AG04450 (cell line): Measurements from ENCODE around the gene AAGAB. TPM values are rescaled to one million over a fixed set of nuclear protein-coding genes. Genes with fewer than 3 reads are reported as not detected.

Source experiments
- CTCF ChIA-PET: fragments of 300-600, 350-600 bp; formaldehyde crosslinking; extraction: SDS; loops from one replicate; lab custom pipeline; 2022; ENCODE audit warnings: antibody characterized with exemption, inconsistent platforms; lab: Charles Lee
- POLR2A ChIA-PET: fragments of 350-600 bp; formaldehyde crosslinking; extraction: SDS; loops from one replicate; lab custom pipeline; 2021; ENCODE audit warnings: antibody characterized with exemption, inconsistent platforms; lab: Yijun Ruan, JAX
- DNase-seq: peaks from one replicate; pipeline ENCODE4 v3.0.0-alpha.2; 2011; ENCODE audit warnings: low read depth, low spot score
- H3K27ac ChIP-seq: one replicate; pipeline ENCODE4 v1.5.1; 2012; ENCODE audit warnings: low read depth, low read length, control low read depth
- H3K27me3 ChIP-seq: one replicate; pipeline ENCODE4 v1.6.0; 2012; ENCODE audit warnings: low read length; ENCODE audit not compliant: control insufficient read depth, insufficient read depth
- H3K4me3 ChIP-seq: 2 replicates; pipeline ENCODE4 v1.5.1; 2011; ENCODE audit warnings: mild to moderate bottlenecking, low read depth, low read length, control low read depth
- H3K9me3 ChIP-seq: 2 replicates; pipeline ENCODE4 v1.5.1; 2012; ENCODE audit warnings: low read length; ENCODE audit not compliant: control insufficient read depth, insufficient read depth
- polyA plus RNA-seq: library from polyadenylated mRNA; depleted of rRNA; stranded (reverse); fragments of >200 nt; gene quantifications from 2 replicates; pipeline ENCODE4 v1.2.3, GENCODE V29; 2011
- TF ChIP-seq, protein P1 (sequence below): IDR thresholded peaks from 2 replicates; pipeline ENCODE4 v1.5.1; 2011; ENCODE audit warnings: low read depth, low read length, control low read depth, inconsistent platforms

Gene AAGAB
- polyA plus RNA-seq, 1 experiment, result 58.0 TPM

DNA sequence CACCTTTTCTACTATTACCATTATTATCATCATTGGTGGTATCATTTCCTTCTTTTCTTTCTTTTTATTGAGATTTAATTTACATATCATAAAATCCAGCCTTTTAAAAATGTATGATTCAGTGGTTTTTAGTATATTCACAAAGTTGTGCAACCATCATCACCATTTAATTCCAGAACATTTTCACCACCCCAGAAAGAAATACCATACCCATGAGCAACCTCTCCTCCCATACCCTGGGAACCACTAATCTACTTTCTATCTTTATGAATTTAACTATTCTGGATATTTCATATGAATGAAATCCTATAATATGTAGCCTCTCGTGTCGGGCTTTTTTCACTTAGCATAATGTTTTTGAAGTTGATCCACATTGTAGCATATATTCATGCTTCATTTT, 29.1 kb downstream of the AAGAB start:
- Histone ChIP-seq H3K27me3 (no peaks in the 10 kb centered on the region), H3K4me3 (no peak overlapping the region), H3K27ac (no peak overlapping the region), H3K9me3 (no peaks in the 10 kb centered on the region)
- POLR2A ChIA-PET, result no interaction called here
- TF ChIP-seq, protein P1, sequence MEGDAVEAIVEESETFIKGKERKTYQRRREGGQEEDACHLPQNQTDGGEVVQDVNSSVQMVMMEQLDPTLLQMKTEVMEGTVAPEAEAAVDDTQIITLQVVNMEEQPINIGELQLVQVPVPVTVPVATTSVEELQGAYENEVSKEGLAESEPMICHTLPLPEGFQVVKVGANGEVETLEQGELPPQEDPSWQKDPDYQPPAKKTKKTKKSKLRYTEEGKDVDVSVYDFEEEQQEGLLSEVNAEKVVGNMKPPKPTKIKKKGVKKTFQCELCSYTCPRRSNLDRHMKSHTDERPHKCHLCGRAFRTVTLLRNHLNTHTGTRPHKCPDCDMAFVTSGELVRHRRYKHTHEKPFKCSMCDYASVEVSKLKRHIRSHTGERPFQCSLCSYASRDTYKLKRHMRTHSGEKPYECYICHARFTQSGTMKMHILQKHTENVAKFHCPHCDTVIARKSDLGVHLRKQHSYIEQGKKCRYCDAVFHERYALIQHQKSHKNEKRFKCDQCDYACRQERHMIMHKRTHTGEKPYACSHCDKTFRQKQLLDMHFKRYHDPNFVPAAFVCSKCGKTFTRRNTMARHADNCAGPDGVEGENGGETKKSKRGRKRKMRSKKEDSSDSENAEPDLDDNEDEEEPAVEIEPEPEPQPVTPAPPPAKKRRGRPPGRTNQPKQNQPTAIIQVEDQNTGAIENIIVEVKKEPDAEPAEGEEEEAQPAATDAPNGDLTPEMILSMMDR, result no peak
- DNase-seq, result no peak
- CTCF ChIA-PET, result no interaction called here

DNA sequence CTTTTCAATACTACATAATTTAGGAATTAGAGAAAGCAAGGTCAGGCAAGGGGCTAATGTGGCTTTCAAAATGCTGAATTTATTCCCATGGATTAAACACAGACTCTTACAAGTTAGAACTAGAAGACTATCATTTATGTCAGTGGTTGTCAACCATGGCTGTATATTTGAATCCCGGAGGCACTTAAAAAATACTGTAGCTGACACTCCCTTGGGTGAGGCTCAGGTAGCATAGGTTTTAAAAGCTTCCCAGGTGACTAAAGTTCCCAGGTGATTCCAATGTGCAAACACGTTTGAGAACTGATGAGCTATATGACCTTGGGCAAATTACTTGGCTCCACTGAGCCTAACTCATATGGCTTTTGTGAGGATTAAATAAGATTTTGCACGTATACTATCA, 29.6 kb downstream of the AAGAB start:
- no peak overlapping the region for H3K4me3 ChIP-seq
- no peaks in the 10 kb centered on the region for H3K9me3 ChIP-seq
- ChIA-PET POLR2A (no interaction called here), CTCF (no interaction called here)
- no peak overlapping the region for H3K27ac ChIP-seq
- TF ChIP-seq, protein P1, result no peak
- H3K27me3 ChIP-seq, result no peaks in the 10 kb centered on the region
- no peak for DNase-seq

DNA sequence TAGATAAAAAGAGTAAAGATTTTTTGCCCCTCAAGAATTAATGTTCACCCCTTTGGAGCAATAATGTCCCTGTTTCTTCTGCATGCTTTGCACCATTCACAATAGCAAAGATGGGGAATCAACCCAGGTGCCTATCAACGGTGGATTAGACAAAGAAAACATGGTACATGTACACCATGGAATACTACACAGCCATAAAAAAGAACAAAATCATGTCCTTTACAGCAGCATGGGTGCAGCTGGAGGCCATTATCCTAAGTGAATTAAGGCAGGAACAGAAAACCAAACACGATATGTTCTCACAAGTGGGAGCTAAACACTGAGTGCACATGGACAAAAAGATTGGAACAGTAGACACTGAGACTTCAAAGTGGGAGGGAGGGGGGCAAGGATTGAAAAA, 35.2 kb downstream of the AAGAB start:
- H3K27ac ChIP-seq, result no peak overlapping the region
- POLR2A ChIA-PET, result no interaction called here
- DNase-seq, result no peak
- CTCF ChIA-PET, result no interaction called here
- H3K27me3 ChIP-seq, result no peaks in the 10 kb centered on the region
- TF ChIP-seq, protein P1, result no peak
- H3K4me3 ChIP-seq, result no peak overlapping the region
- no peaks in the 10 kb centered on the region for H3K9me3 ChIP-seq

DNA sequence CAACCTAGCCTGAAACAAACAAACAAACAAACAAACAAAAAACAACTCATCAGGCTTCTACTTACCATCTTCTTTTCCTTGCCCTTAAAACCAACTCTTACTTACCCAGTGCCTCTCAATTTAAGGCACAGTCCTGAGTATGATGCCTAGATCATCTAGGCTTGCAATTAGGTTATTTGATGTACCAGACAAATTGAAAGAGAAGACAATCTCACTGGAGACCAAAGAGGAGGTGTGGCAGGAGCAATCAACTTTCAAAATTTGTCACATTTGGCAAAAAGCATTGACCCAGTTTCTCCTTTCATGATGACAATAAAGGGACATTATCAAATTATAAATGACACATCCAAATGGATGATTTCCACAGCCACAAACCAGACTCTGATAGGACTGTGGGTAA, 36.0 kb downstream of the AAGAB start:
- Histone ChIP-seq H3K9me3 (no peaks in the 10 kb centered on the region), H3K4me3 (no peak overlapping the region), H3K27me3 (no peaks in the 10 kb centered on the region), H3K27ac (no peak overlapping the region)
- DNase-seq, result no peak
- POLR2A ChIA-PET, result no interaction called here
- CTCF ChIA-PET, result no interaction called here
- TF ChIP-seq, protein P1, result no peak

DNA sequence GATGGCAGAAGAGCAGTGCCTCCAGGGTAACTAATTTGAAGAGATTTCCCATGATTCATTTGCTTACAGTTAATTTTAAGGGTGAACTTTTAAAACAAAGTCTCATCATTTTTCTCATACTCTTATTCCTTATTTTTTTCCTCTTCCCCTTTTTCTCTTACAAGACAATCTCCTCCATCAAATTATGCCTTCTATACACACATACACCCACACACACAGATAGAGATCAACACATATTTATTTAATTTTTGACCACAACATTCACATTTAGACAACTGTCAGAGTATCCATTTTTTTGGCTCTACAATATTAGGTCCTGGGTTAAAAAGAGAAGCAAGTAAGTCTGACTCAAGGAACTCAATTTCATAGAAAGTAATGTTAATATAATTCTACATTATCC, 37.6 kb downstream of the AAGAB start:
- TF ChIP-seq, protein P1, result no peak
- ChIA-PET POLR2A (no interaction called here), CTCF (no interaction called here)
- Histone ChIP-seq H3K9me3 (no peaks in the 10 kb centered on the region), H3K27ac (no peak overlapping the region), H3K4me3 (no peak overlapping the region), H3K27me3 (no peaks in the 10 kb centered on the region)
- DNase-seq, result no peak
